Measurements from ENCODE around the gene TAGAP.

- TF ChIP-seq CTCF (IDR thresholded peaks at IDR 0.05; ENCODE audit: low read depth, low read length, missing input control) (peak; percentile 42), REST (IDR thresholded peaks at IDR 0.05) (no peak), RAD21 (IDR thresholded peaks at IDR 0.05) (peak; percentile 69 to 73), TAF1 (conservative IDR thresholded peaks at IDR 0.05) (no peak), GABPA (IDR thresholded peaks at IDR 0.05 in 1 of 2, conservative IDR thresholded peaks at IDR 0.05 in 1 of 2) (no peak), SP1 (IDR thresholded peaks at IDR 0.05) (no peak), HNF4G (IDR thresholded peaks at IDR 0.05) (no peak), EGR1 (IDR thresholded peaks at IDR 0.05; ENCODE audit: low read depth in 2 of 2) (no peak), MAX (IDR thresholded peaks at IDR 0.05) (no peak)
Observed at GRCh38 chr6:159008656-159009288, 36.0 kb downstream of the TAGAP start.
